Activated B cell treated with CpG ODN at 0.5 μM for 24 hours (primary cell): ENCODE data around the gene ARHGAP33. TPM values are rescaled to one million over a fixed set of nuclear protein-coding genes. Genes with fewer than 3 reads are reported as not detected.

Experiments
- ATAC-seq: fragments of 200-7000 bp; cut with Tn5 transposase; one replicate; pipeline ENCODE4 v1.10.0; 2021; ENCODE audit warnings: low read depth, mild to moderate bottlenecking, moderate library complexity
- CTCF ChIA-PET: fragments of 350-600 bp; sonication (Branson Sonifier 250); formaldehyde crosslinking; loops from one replicate; lab custom pipeline; 2021; ENCODE audit warnings: antibody characterized with exemption; lab: Charles Lee
- POLR2A ChIA-PET: fragments of 350-600 bp; sonication (Branson Sonifier 250); formaldehyde crosslinking; loops from one replicate; lab custom pipeline; 2021; ENCODE audit warnings: antibody characterized with exemption; lab: Charles Lee
- DNase-seq: peaks from one replicate; pipeline ENCODE4 v3.0.0; 2022
- H3K27ac Mint-ChIP-seq: one replicate; pipeline ENCODE4 v1.8.0; 2020; ENCODE audit warnings: mixed read lengths
- H3K27me3 Mint-ChIP-seq: one replicate; pipeline ENCODE4 v1.8.0; 2021; ENCODE audit warnings: mixed read lengths
- H3K36me3 Mint-ChIP-seq: one replicate; pipeline ENCODE4 v1.8.0; 2021; ENCODE audit warnings: low read depth, mixed read lengths
- H3K4me1 Mint-ChIP-seq: one replicate; pipeline ENCODE4 v1.8.0; 2021; ENCODE audit warnings: mixed read lengths
- H3K4me3 Mint-ChIP-seq: one replicate; pipeline ENCODE4 v1.8.0; 2020; ENCODE audit warnings: mild to moderate bottlenecking, mixed read lengths
- H3K9me3 Mint-ChIP-seq: one replicate; pipeline ENCODE4 v1.8.0; 2020; ENCODE audit warnings: mixed read lengths
- intact Hi-C: fragments of 100-400 bp; cut with micrococcal nuclease; formaldehyde crosslinking; loops from one replicate; pipeline ENCODE4 v1.15.1; 2024
- total RNA-seq: library from RNA; stranded (reverse); gene quantifications from 2 replicates; pipeline ENCODE4 v1.2.3, GENCODE V29; 2022
- TF ChIP-seq, protein P1 (sequence below): fragments of 200-600 bp; IDR thresholded peaks from one replicate; pipeline ENCODE4 v1.8.0; 2022; ENCODE audit warnings: antibody characterized with exemption, mild to moderate bottlenecking

Gene ARHGAP33
- total RNA-seq, 1 donor from 2014 or later: 15.0 TPM

DNA sequence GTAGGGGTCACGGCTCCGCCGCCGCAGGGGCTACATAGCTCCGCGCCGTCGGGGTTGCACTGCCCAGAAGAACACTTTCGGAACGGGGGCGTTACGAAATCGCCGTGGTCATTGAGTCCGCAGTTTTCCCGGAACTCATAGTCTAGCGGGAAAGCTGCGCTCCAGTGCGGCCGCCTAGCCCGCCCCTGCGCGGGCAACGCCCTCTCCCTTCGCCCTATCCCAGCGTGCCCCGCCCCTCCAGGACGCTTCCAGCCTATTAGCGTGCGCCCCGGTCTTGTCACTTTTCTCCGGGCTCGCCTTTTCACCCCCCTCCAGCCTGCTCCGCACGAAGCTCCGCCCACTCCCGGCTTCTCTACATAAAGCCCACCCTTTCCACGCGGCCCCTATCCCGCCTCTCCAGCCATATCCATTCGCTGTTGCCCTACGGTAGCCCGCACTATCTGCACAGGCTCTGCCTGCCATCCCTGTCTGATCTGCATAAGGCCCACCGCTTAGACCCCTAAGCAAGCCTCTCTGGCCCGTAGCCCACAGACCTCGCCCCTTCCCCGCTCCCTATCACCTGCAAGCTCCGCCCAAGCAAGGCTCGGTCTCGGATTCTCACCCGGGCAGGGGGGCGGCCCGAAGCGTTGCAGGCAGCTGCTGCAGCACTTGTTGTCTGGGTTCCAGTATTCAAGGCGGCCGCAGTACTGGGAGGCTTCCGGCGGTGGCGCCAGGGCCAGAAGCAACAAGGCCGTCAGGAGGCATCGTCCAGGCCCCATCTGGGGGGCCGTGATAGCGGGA, 34.8 kb upstream of the ARHGAP33 start:
- H3K36me3 Mint-ChIP-seq: peaks cover 62% of the 10 kb centered on the region
- POLR2A ChIA-PET: interaction anchor here (0.6 to 3.6 kb wide), 21 partner anchors 8 to 534 kb away, joined by 3 to 54 read pairs (median 5); partner anchors contain the start of genes COX6B1, HSPB6, KMT2B and LIN37

DNA sequence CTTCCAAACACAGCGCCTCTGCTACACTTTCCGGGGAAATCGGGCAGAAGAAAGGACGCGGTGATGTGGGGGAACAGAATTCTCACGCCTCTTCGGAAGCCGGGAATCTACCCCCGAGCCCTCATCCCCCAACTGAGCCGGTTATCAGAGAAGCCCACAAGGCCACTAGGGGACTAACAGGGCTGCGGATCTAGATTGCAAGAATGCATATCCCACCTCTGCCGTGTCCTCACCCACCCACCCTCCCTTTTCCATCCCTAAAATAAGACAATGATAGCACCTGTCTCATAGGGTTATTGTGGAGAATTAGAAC, 34.2 kb upstream of the ARHGAP33 start:
- peaks cover 58% of the 10 kb centered on the region for H3K36me3 Mint-ChIP-seq
- ATAC-seq (no peak), DNase-seq (no peak)
- peak overlapping the region; percentile 95 for H3K4me3 Mint-ChIP-seq
- intact Hi-C loops: loop anchor here (2.0 to 10.0 kb wide), 3 partner anchors 48 to 1574 kb away; partner anchors contain the start of genes OVOL3, POLR2I and TBCB
- H3K9me3 Mint-ChIP-seq: no peaks in the 10 kb centered on the region
- CTCF ChIA-PET: interaction anchor here (0.8 to 1.0 kb wide), 2 partner anchors 18 to 46 kb away, joined by 3 to 5 read pairs; no protein-coding TSS in a partner anchor
- peaks cover 72% of the 10 kb centered on the region for H3K4me1 Mint-ChIP-seq
- no peaks in the 10 kb centered on the region for H3K27me3 Mint-ChIP-seq
- H3K27ac Mint-ChIP-seq: peak overlapping the region; percentile 99
- POLR2A ChIA-PET: interaction anchor here (0.8 to 5.2 kb wide), 16 partner anchors 8 to 375 kb away, joined by 3 to 69 read pairs (median 6); partner anchors contain the start of genes COX6B1, HSPB6, KMT2B and LIN37
- TF ChIP-seq, protein P1, sequence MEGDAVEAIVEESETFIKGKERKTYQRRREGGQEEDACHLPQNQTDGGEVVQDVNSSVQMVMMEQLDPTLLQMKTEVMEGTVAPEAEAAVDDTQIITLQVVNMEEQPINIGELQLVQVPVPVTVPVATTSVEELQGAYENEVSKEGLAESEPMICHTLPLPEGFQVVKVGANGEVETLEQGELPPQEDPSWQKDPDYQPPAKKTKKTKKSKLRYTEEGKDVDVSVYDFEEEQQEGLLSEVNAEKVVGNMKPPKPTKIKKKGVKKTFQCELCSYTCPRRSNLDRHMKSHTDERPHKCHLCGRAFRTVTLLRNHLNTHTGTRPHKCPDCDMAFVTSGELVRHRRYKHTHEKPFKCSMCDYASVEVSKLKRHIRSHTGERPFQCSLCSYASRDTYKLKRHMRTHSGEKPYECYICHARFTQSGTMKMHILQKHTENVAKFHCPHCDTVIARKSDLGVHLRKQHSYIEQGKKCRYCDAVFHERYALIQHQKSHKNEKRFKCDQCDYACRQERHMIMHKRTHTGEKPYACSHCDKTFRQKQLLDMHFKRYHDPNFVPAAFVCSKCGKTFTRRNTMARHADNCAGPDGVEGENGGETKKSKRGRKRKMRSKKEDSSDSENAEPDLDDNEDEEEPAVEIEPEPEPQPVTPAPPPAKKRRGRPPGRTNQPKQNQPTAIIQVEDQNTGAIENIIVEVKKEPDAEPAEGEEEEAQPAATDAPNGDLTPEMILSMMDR: no peak

More for the DNA sequence above, 34.8 kb upstream of the ARHGAP33 start:
- intact Hi-C loops: loop anchor here (1.0 to 10.0 kb wide), 9 partner anchors 18 to 1574 kb away; partner anchors contain the start of genes ARHGAP33, COX6B1, NFKBID and OVOL3
- peak; percentile 65 for ATAC-seq
- peak; percentile 89 for DNase-seq
- CTCF ChIA-PET: interaction anchor here (0.8 to 1.0 kb wide), 2 partner anchors 17 to 46 kb away, joined by 3 to 5 read pairs; no protein-coding TSS in a partner anchor
- TF ChIP-seq, protein P1: no peak
- Mint-ChIP-seq H3K4me1 (peaks cover 66% of the 10 kb centered on the region), H3K27me3 (no peaks in the 10 kb centered on the region), H3K4me3 (peak overlapping the region; percentile 95), H3K9me3 (no peaks in the 10 kb centered on the region), H3K27ac (peak overlapping the region; percentile 95)

DNA sequence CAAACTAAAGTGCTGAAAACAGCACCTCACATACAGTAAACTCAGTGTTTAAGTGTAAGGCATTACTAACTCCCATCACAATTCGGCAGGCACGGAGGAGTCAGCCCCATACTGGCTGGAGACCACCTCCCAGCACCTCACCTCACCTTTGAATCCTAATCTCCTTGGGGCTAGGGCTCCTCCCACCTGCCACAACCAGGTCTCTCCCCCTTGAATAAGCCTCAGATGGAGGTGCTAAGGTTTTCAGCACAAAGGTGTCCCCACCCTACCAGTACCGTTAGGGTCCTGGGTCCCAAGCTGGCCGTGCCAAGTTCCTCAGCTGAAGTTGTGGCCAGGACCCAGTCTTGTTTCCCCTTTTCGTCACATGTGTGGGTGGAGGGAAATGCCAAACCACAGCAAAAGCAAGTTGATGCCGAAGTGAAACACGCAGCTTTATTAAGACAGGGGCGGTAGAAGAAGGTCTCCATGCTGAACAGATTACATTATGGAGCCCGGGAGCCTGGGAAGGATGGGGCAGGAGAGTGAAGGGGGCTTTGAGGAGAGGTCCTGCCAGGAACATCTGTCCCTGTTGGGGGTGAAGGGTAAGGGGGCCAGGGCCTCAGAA, 33.1 kb upstream of the ARHGAP33 start, which contains the start of gene IGFLR1:
Gene IGFLR1, minus strand, starts transcription at position 332 of the 604 bp plus-strand sequence. CDS start 1,272 bp downstream, outside the sequence.
- peak; percentile 11 for ATAC-seq
- POLR2A ChIA-PET: interaction anchor here (0.6 to 5.2 kb wide), 16 partner anchors 9 to 408 kb away, joined by 3 to 69 read pairs (median 6); partner anchors contain the start of genes ALKBH6, APLP1, COX6B1 and HAUS5
- intact Hi-C loops: loop anchor here (1.0 to 10.0 kb wide), 3 partner anchors 98 to 1573 kb away; partner anchors contain the start of genes OVOL3, POLR2I and TBCB

DNA sequence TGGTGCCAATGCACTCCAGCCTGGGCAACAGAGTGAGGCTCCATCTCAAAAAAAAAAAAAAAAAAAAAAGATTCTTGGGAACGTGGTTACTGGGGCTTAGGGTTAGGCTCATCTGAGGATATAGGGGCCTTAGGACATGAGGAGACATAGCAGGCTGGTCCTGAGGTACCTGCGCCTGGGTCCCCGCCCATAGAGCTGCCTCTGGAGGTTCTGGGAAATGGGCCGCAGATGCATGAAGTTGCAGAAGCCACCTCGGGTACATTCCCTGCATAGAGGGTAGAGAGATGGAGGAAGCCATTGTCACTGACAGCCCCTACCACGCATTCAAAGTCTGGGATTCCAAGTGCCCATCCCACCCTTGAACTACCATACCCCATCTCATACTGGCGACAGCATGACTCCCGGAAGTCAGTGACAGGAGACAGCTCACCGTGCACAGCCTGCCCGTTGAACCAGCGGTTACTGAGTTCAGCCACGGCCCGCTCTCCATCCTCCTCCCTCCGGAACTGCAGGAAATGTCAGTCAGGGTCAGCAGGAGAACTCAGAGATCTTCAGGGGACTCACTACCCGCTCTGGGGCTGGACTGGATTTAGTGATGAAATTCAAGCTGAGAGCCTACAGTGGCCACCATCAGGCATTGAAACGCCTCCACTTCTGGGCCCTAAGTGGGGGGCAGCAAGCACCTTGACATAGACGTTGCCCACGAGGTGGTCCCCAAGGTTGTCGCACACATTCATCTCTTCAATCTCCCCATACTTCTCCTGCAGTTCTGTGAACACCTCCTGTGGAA, 31.5 kb upstream of the ARHGAP33 start:
- peak overlapping the region; percentile 92 for H3K4me3 Mint-ChIP-seq
- no peak for DNase-seq
- CTCF ChIA-PET: no interaction called here
- TF ChIP-seq, protein P1: no peak
- H3K36me3 Mint-ChIP-seq: peaks cover 38% of the 10 kb centered on the region
- peaks cover 69% of the 10 kb centered on the region for H3K4me1 Mint-ChIP-seq
- peak overlapping the region; percentile 99 for H3K27ac Mint-ChIP-seq
- ATAC-seq: no peak
- intact Hi-C loops: loop anchor here (2.0 to 10.0 kb wide), 5 partner anchors 27 to 1571 kb away; partner anchors contain the start of genes HAUS5, OVOL3, POLR2I and TBCB
- POLR2A ChIA-PET: interaction anchor here (0.6 to 5.2 kb wide), 11 partner anchors 13 to 745 kb away, joined by 3 to 69 read pairs (median 7); partner anchors contain the start of genes ARHGAP33, HSPB6, NFKBID and PROSER3
- no peaks in the 10 kb centered on the region for H3K27me3 Mint-ChIP-seq
- no peaks in the 10 kb centered on the region for H3K9me3 Mint-ChIP-seq

More for the DNA sequence above, 33.1 kb upstream of the ARHGAP33 start, which contains the start of gene IGFLR1:
- peak; percentile 60 for DNase-seq
- peaks cover 66% of the 10 kb centered on the region for H3K4me1 Mint-ChIP-seq
- peak within 1 kb of the TSS; percentile 99 for H3K27ac Mint-ChIP-seq
- H3K36me3 Mint-ChIP-seq: peaks cover 47% of the 10 kb centered on the region
- TF ChIP-seq, protein P1: no peak
- H3K4me3 Mint-ChIP-seq: peak within 1 kb of the TSS; percentile 94
- CTCF ChIA-PET: interaction anchor here (0.9 kb wide), 1 partner anchor 24 kb away, joined by 3 read pairs; no protein-coding TSS in a partner anchor
- H3K9me3 Mint-ChIP-seq: no peaks in the 10 kb centered on the region
- no peaks in the 10 kb centered on the region for H3K27me3 Mint-ChIP-seq
